ENCODE data around the gene PTPN3.

Gene PTPN3

GRCh38 chr9:109458453-109459211 is 39.5 kb downstream of the PTPN3 start:
- peaks cover 14% of the 10 kb centered on the region for H3K27me3 Mint-ChIP-seq (ENCODE audit: low read depth)
- peaks cover 22% of the 10 kb centered on the region for H3K4me1 Mint-ChIP-seq (ENCODE audit: low read depth)
- H3K36me3 Mint-ChIP-seq (ENCODE audit: low read depth): no peaks in the 10 kb centered on the region
- H3K9me3 Mint-ChIP-seq: no peaks in the 10 kb centered on the region
- no peak overlapping the region for H3K4me3 Mint-ChIP-seq
- H3K27ac Mint-ChIP-seq: no peak overlapping the region

DNA sequence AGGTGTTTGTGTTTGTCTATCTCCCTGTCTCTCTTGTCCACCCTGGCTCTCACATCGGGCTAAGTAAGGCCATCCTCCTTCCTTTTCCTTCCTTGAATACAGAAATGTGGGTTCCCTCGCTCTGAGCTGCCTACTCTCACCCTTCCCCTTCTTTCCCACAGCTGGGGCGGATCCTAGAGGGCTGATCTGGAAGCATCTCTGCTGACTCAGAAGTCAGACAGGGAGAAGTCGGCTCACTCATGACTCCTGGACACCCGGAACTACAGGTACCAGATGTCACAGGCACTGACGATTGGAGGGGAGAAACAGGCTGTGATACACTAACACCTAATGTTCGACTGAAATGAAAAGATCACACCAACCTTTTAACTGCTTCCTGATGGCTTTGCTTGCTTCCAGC is 41.3 kb downstream of the PTPN3 start:
- H3K4me3 Mint-ChIP-seq: no peak overlapping the region
- peaks cover 20% of the 10 kb centered on the region for H3K4me1 Mint-ChIP-seq (ENCODE audit: low read depth)
- H3K36me3 Mint-ChIP-seq (ENCODE audit: low read depth): no peaks in the 10 kb centered on the region
- no peak overlapping the region for H3K27ac Mint-ChIP-seq
- peaks cover 17% of the 10 kb centered on the region for H3K27me3 Mint-ChIP-seq (ENCODE audit: low read depth)
- no peaks in the 10 kb centered on the region for H3K9me3 Mint-ChIP-seq

DNA sequence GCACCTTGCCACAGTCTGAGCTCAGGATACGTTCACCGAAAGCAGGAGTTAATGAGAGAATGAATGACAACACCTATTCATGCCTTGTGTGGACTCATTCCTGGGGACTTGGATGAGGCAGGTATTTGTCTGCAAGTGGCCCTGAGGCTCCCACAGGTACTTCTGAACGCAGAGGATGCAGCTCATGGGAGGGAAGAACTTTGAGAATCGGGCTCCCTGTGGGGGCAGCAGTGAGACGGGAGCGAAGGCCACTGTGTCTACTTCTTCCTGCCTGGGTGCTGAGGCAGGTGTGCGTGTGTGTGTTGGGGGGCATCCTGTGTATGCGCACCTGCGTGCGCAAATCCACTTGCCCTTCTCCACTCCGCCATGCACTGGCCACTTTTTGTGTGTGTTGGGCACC is 42.2 kb downstream of the PTPN3 start:
- no peak overlapping the region for H3K4me3 Mint-ChIP-seq
- H3K27me3 Mint-ChIP-seq (ENCODE audit: low read depth): peaks cover 17% of the 10 kb centered on the region
- no peaks in the 10 kb centered on the region for H3K9me3 Mint-ChIP-seq
- peaks cover 20% of the 10 kb centered on the region for H3K4me1 Mint-ChIP-seq (ENCODE audit: low read depth)
- peak overlapping the region; percentile 18 for H3K27ac Mint-ChIP-seq
- H3K36me3 Mint-ChIP-seq (ENCODE audit: low read depth): no peaks in the 10 kb centered on the region

DNA sequence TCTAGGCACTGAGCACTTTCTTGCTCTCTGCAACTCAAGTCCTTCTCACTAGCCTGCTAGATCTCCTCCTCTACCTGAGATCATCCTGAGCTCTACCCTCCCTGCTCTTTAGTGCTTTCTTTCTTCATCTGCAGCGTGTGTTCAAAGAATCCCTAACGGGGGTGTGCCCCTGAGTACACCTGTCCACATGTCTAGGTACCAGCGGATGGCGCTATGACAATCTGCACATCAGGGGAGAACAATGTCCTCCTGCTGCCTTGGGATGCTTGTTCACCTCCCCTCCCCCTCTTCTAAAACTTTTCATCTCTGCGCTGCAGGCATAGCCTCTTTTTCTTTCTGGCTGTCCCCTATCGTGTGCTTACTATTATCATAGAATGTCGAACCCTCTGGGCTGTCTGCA is 42.7 kb downstream of the PTPN3 start:
- peaks cover 20% of the 10 kb centered on the region for H3K4me1 Mint-ChIP-seq (ENCODE audit: low read depth)
- H3K36me3 Mint-ChIP-seq (ENCODE audit: low read depth): no peaks in the 10 kb centered on the region
- no peak overlapping the region for H3K4me3 Mint-ChIP-seq
- H3K27me3 Mint-ChIP-seq (ENCODE audit: low read depth): peaks cover 17% of the 10 kb centered on the region
- H3K9me3 Mint-ChIP-seq: no peaks in the 10 kb centered on the region
- H3K27ac Mint-ChIP-seq: no peak overlapping the region

DNA sequence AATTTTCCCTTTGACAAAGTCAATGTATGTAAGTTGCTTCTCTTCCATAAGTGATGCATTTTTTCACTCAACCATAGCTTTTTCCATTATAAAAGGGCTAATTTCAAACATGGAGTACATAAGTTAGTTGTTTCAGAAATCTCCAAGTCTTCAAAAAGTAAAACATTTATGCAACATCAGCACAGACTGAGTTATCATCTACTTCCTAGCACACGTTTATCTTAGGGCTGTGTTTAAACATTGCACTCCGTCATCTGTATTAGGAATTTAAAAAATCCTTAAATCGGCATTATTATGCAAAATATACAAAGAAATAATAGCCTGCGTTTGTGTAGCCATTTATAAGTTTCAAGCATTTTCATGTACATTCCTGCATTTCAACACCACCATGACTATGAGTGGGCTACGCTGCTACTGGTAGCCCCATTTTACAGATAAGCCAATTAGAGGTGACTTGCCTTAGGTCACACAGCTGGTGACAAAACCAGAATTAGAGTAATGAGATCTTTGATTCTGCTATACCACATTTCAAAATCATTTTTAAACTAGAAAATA is 43.4 kb downstream of the PTPN3 start:
- H3K9me3 Mint-ChIP-seq: no peaks in the 10 kb centered on the region
- peaks cover 13% of the 10 kb centered on the region for H3K27me3 Mint-ChIP-seq (ENCODE audit: low read depth)
- H3K4me1 Mint-ChIP-seq (ENCODE audit: low read depth): peaks cover 14% of the 10 kb centered on the region
- H3K36me3 Mint-ChIP-seq (ENCODE audit: low read depth): no peaks in the 10 kb centered on the region
- H3K4me3 Mint-ChIP-seq: no peak overlapping the region
- no peak overlapping the region for H3K27ac Mint-ChIP-seq

DNA sequence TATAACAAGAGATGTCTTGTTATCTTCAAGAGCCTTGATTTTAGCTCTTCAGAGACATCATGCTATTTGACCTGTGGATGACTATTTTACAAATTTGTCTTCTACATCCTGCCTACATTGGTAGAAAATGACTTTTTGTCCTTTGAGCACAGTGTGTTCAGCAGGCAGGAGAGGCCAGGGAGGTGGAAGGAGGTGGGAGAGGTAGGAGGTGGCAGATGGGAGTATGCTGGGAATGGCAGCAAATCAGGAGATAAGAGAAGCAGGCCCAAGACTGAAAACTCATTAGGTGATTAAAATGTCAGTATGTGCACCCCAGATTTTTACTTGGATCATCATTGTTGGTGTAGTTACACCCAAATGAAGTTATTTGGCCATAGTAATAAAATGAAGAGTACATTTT is 44.1 kb downstream of the PTPN3 start:
- peaks cover 12% of the 10 kb centered on the region for H3K27me3 Mint-ChIP-seq (ENCODE audit: low read depth)
- H3K4me3 Mint-ChIP-seq: no peak overlapping the region
- H3K27ac Mint-ChIP-seq: no peak overlapping the region
- H3K36me3 Mint-ChIP-seq (ENCODE audit: low read depth): no peaks in the 10 kb centered on the region
- no peaks in the 10 kb centered on the region for H3K9me3 Mint-ChIP-seq
- H3K4me1 Mint-ChIP-seq (ENCODE audit: low read depth): peaks cover 14% of the 10 kb centered on the region

DNA sequence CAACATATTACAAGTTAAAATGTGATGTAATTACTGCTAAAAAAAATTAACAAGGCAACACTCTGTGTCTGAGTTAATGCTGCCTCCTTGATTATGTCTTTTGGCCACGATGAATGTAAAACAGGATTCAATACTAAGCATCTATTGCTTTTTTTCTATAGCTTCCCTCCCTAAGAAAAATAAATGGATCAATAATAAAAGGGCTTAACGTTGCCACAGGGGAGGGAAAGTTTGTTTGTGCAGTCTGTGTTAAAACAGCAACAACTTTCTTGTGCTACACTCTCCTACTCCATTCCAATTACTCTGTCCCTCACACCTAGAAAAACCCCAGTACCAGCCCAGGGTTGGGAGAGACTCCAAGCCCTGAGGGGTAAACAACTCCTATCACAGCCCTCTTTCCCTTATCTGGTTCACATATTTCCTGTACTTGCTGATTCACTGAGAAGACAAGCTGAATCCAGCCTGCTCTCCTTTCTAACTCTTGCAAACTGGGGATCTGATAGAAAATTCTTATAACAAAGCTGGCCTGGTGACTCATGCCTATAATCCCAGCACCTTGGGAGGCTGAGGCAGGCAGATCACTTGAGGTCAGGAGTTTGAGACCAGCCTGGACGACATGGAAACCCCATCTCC is 44.8 kb downstream of the PTPN3 start:
- H3K4me3 Mint-ChIP-seq: no peak overlapping the region
- no peaks in the 10 kb centered on the region for H3K9me3 Mint-ChIP-seq
- H3K27ac Mint-ChIP-seq: peak overlapping the region; percentile 52
- H3K27me3 Mint-ChIP-seq (ENCODE audit: low read depth): peaks cover 12% of the 10 kb centered on the region
- H3K4me1 Mint-ChIP-seq (ENCODE audit: low read depth): peaks cover 18% of the 10 kb centered on the region
- H3K36me3 Mint-ChIP-seq (ENCODE audit: low read depth): no peaks in the 10 kb centered on the region

DNA sequence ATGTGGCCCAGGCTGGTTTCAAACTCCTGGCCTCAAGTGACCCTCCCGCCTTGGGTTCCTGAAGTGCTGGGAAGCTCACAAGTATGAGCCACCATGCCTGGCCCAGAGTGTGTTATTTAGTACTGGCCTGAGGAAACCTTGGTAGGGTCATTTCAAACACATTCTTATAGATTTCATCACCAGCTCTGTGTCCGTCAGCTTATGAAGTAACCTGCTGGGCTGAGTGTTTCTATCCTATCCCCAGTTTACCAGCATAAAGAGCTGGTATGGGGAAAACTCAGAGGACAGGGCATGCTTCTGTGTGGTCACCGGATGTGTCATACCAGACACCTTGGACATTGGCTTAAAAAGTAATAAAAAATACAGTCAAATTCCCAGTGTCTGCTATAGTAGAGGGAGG is 45.3 kb downstream of the PTPN3 start:
- Mint-ChIP-seq H3K4me3 (no peak overlapping the region), H3K9me3 (no peaks in the 10 kb centered on the region)

DNA sequence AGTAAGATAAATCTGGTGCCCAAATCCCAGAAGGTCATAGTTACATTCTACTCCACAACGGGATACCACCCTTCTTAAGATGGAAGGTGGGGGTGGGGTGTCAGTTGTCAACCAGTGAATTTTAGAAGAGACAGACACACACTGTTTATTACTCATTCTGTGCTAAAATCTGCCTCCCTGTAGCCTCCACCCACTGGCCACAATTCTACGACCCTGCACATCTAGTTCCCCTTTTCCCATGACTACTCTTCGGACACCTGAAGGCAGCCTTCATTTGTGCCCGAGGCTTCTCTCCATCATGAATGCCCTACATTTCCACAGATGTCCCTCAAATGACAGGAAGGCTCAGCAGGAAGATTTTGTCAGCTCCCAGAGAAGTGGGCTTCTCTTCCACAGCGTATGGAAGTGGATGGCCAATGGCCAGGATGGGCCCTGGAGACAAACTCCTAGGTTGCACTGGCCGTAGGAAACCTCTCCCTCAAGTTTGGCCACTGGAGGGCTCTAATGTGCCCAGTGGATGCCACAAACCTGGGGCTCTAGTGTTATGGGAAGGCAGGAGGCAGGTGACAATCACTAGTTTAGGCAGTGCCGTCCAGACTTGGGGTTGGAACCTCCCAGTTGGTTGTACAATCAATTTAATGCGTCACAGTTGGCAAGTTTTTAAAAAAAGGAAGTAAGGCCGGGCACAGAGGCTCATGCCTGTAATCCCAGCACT is 46.6 kb downstream of the PTPN3 start:
- H3K27ac Mint-ChIP-seq: no peak overlapping the region
- peaks cover 9% of the 10 kb centered on the region for H3K27me3 Mint-ChIP-seq (ENCODE audit: low read depth)
- H3K4me1 Mint-ChIP-seq (ENCODE audit: low read depth): peaks cover 32% of the 10 kb centered on the region
- H3K36me3 Mint-ChIP-seq (ENCODE audit: low read depth): no peaks in the 10 kb centered on the region
- no peaks in the 10 kb centered on the region for H3K9me3 Mint-ChIP-seq
- no peak overlapping the region for H3K4me3 Mint-ChIP-seq

More for the DNA sequence above, 45.3 kb downstream of the PTPN3 start:
- H3K27ac Mint-ChIP-seq: no peak overlapping the region
- peaks cover 24% of the 10 kb centered on the region for H3K4me1 Mint-ChIP-seq (ENCODE audit: low read depth)
- peaks cover 12% of the 10 kb centered on the region for H3K27me3 Mint-ChIP-seq (ENCODE audit: low read depth)
- no peaks in the 10 kb centered on the region for H3K36me3 Mint-ChIP-seq (ENCODE audit: low read depth)

DNA sequence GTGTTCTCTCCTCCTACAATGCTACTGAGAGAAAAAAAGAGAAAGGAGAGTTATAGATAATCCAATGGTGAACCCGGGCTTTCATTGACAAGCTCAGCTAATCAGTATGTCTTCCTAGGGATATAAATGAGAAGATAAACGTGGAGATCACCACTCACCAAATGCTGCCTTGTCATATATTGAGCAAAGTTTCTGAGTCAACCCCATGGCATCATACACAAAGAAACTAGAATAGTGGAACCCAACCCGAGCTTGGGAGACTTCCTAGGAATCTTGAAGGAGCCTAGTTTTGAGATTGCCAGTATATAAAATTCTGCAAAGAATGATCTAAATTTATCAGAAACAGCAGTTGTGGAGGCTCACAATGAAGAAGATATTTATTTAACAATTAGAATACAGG is 47.8 kb downstream of the PTPN3 start:
- no peaks in the 10 kb centered on the region for H3K9me3 Mint-ChIP-seq
- H3K4me3 Mint-ChIP-seq: no peak overlapping the region
- no peaks in the 10 kb centered on the region for H3K36me3 Mint-ChIP-seq (ENCODE audit: low read depth)
- peaks cover 28% of the 10 kb centered on the region for H3K4me1 Mint-ChIP-seq (ENCODE audit: low read depth)
- peaks cover 7% of the 10 kb centered on the region for H3K27me3 Mint-ChIP-seq (ENCODE audit: low read depth)
- no peak overlapping the region for H3K27ac Mint-ChIP-seq

GRCh38 chr9:109449036-109449798 is 48.9 kb downstream of the PTPN3 start:
- H3K36me3 Mint-ChIP-seq (ENCODE audit: low read depth): no peaks in the 10 kb centered on the region
- no peak overlapping the region for H3K27ac Mint-ChIP-seq
- H3K4me1 Mint-ChIP-seq (ENCODE audit: low read depth): peaks cover 27% of the 10 kb centered on the region
- no peaks in the 10 kb centered on the region for H3K9me3 Mint-ChIP-seq
- H3K4me3 Mint-ChIP-seq: no peak overlapping the region
- H3K27me3 Mint-ChIP-seq (ENCODE audit: low read depth): peaks cover 3% of the 10 kb centered on the region

DNA sequence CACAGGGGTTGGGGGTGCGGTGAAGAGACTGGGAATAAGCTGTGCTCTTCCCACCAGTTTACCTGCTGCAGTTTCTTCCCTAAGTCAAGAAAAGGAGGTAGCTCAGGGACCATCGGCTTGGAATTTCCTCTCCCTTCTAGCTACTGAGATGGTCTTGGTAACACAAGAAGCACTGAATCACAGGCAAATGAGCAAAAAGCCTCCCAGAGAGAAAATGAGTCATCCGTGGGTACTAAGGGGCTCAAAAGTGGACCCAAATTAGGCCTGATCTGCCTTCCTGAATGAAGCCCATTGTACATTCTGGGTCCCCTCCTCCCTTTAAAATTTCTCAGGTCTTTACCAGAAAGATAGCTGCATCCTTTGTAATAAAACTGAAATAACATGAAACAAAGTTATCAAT is 49.9 kb downstream of the PTPN3 start:
- Mint-ChIP-seq H3K9me3 (no peaks in the 10 kb centered on the region), H3K36me3 (ENCODE audit: low read depth) (no peaks in the 10 kb centered on the region), H3K27me3 (ENCODE audit: low read depth) (no peaks in the 10 kb centered on the region), H3K27ac (peak overlapping the region; percentile 80), H3K4me1 (ENCODE audit: low read depth) (peaks cover 26% of the 10 kb centered on the region), H3K4me3 (peak overlapping the region; percentile 52)

DNA sequence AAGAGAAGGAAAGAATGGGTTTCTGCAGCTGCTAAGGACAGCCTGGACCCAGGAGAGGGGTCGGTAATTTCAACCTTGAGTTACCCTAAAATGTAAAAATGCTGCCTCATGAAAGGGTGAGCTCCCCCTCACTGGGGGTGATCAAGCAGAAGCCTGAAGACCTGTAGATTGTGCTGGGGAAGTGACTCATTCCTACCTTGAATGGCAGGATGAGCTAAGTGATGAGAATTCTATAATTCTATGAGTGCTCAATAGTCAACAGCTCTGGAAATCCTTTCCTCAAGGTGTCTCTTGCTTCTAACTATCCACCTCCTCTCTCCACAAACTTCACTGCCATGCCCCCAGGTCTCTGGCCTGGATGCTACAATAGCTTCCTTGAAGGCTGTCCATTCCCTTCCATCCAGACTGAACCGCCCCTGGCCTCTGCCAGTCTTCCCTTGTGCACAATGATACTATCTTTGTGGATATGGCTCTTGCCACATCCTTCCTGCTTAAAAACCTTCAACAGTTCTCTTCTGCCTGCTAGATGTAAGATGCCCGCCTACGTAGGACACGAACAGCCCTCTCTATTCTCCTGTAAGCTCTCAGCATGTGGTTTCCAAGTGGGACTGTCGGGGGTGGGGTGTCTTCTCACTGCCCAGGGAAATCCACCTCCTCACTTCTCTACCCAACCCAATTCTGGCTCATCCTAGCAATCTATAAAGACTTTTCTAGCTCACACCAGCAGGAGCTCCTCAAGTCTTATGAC is 50.6 kb downstream of the PTPN3 start:
- Mint-ChIP-seq H3K27me3 (ENCODE audit: low read depth) (no peaks in the 10 kb centered on the region), H3K36me3 (ENCODE audit: low read depth) (no peaks in the 10 kb centered on the region), H3K4me3 (peak overlapping the region; percentile 52), H3K9me3 (no peaks in the 10 kb centered on the region), H3K4me1 (ENCODE audit: low read depth) (peaks cover 26% of the 10 kb centered on the region), H3K27ac (peak overlapping the region; percentile 80)

All from T-helper 1 cell treated with Interleukin-12 subunit alpha and Interleukin-12 subunit beta and Interleukin-4 antibody, amounts not matched to agents 30 μg/mL and 1 μg/mL, for 36 hours (primary cell).